A673 (cell line): ENCODE results near the gene NEXN. TPM values are rescaled to one million over a fixed set of nuclear protein-coding genes. Genes with fewer than 3 reads are reported as not detected.

Experiments
- BruUV-seq: library from RNA; stranded (reverse); fragments of 400-500 nt; replicated peaks from 2 replicates; lab custom pipeline; 2021; lab: Mats Ljungman, UMichigan
- CTCF ChIA-PET: fragments of 300-600 bp; sonication (Branson Sonifier 250); formaldehyde crosslinking; loops from one replicate; lab custom pipeline; 2022; ENCODE audit warnings: antibody characterized with exemption; lab: Charles Lee
- POLR2A ChIA-PET: fragments of 300-600 bp; sonication (Branson Sonifier 250); formaldehyde crosslinking; loops from one replicate; lab custom pipeline; 2022; ENCODE audit warnings: antibody characterized with exemption; ENCODE audit not compliant: low non-redundant PET; lab: Charles Lee
- DNase-seq: peaks from one replicate; pipeline ENCODE4 v3.0.0-alpha.2; 2015; ENCODE audit warnings: low spot score
- H3K27ac ChIP-seq: fragments of 200-600 bp; sonication (generic); 2 replicates; pipeline ENCODE4 v1.5.1; 2016; ENCODE audit warnings: mixed run types, low read depth, mild to moderate bottlenecking, mixed read lengths, antibody characterized with exemption, low read length; ENCODE audit not compliant: poor library complexity, severe bottlenecking
- H3K27me3 ChIP-seq: fragments of 200-600 bp; sonication (generic); replicated peaks from 2 replicates; pipeline ENCODE4 v1.6.1; 2017; ENCODE audit warnings: mixed run types, low read depth, mild to moderate bottlenecking, mixed read lengths, antibody characterized with exemption, low read length; ENCODE audit not compliant: insufficient read depth, poor library complexity
- H3K36me3 ChIP-seq: fragments of 200-600 bp; sonication (generic); 2 replicates; pipeline ENCODE4 v1.6.1; 2016; ENCODE audit warnings: mixed run types, mild to moderate bottlenecking, mixed read lengths, antibody characterized with exemption, low read length; ENCODE audit not compliant: insufficient read depth, poor library complexity, severe bottlenecking
- H3K4me1 ChIP-seq: fragments of 200-600 bp; sonication (generic); 2 replicates; pipeline ENCODE4 v1.6.1; 2017; ENCODE audit warnings: mixed run types, mild to moderate bottlenecking, mixed read lengths, antibody characterized with exemption, low read length; ENCODE audit not compliant: insufficient read depth, poor library complexity, severe bottlenecking
- H3K4me3 ChIP-seq: fragments of 200-600 bp; sonication (generic); 2 replicates; pipeline ENCODE4 v1.5.1; 2016; ENCODE audit warnings: low read depth, mixed run types, mild to moderate bottlenecking, mixed read lengths, low read length; ENCODE audit not compliant: poor library complexity, severe bottlenecking
- H3K9me3 ChIP-seq: fragments of 200-600 bp; sonication (generic); 2 replicates; pipeline ENCODE4 v1.6.1; 2016; ENCODE audit warnings: mixed run types, low read depth, mild to moderate bottlenecking, mixed read lengths, antibody characterized with exemption, low read length; ENCODE audit not compliant: poor library complexity, severe bottlenecking
- EZH2 ChIP-seq: fragments of 200-600 bp; sonication (generic); IDR thresholded peaks from 2 replicates; pipeline ENCODE4 v1.6.1; 2017; ENCODE audit warnings: borderline replicate concordance, low read depth, mild to moderate bottlenecking, mixed read lengths, antibody characterized with exemption, low read length; ENCODE audit not compliant: poor library complexity, severe bottlenecking
- intact Hi-C: fragments of 100-400 bp; cut with micrococcal nuclease; formaldehyde crosslinking; loops from one replicate; pipeline ENCODE4 v1.10.0; 2022; ENCODE audit not compliant: unreplicated experiment
- total RNA-seq: library from RNA; stranded (reverse); gene quantifications from 2 replicates; pipeline ENCODE4 v1.2.3, GENCODE V29; 2021
- TF ChIP-seq, protein P1 (sequence below): fragments of 300-800, 200-600 bp; sonication (generic); conservative IDR thresholded peaks from 2 replicates; pipeline ENCODE4 v1.5.1; 2017; ENCODE audit warnings: low read depth, mild to moderate bottlenecking, antibody characterized with exemption, low read length, moderate library complexity, mixed read lengths

The NEXN gene
- total RNA-seq, 1 experiment from 2014 or later = 0.45 TPM

DNA sequence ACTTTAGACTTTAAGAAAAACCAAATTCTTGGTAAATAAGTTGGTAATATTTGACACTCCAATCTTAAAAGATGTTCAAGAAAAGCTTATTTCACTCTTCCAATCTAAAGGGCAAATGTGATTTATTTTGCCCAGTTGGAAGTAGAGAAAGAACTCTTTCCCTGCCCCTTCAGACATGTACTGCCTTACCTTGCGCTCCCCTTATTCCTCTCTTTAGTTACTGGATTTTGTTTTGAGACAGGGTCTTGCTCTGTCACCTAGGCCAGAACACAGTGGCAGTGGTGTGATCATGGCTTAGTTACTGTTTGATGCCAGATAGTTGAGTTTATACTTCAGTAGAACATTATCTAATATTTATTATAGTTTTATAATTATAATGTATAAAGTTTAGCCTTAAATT, 62.9 kb downstream of the NEXN start:
- H3K4me1 ChIP-seq = no peaks in the 10 kb centered on the region
- CTCF ChIA-PET = no interaction called here
- DNase-seq = no peak
- peaks cover 100% of the 10 kb centered on the region for H3K36me3 ChIP-seq
- H3K27me3 ChIP-seq = no peaks in the 10 kb centered on the region
- TF ChIP-seq, protein P1, sequence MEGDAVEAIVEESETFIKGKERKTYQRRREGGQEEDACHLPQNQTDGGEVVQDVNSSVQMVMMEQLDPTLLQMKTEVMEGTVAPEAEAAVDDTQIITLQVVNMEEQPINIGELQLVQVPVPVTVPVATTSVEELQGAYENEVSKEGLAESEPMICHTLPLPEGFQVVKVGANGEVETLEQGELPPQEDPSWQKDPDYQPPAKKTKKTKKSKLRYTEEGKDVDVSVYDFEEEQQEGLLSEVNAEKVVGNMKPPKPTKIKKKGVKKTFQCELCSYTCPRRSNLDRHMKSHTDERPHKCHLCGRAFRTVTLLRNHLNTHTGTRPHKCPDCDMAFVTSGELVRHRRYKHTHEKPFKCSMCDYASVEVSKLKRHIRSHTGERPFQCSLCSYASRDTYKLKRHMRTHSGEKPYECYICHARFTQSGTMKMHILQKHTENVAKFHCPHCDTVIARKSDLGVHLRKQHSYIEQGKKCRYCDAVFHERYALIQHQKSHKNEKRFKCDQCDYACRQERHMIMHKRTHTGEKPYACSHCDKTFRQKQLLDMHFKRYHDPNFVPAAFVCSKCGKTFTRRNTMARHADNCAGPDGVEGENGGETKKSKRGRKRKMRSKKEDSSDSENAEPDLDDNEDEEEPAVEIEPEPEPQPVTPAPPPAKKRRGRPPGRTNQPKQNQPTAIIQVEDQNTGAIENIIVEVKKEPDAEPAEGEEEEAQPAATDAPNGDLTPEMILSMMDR = no peak
- no peak for TF ChIP-seq EZH2
- BruUV-seq = no TSS peak
- no peak overlapping the region for H3K27ac ChIP-seq
- H3K4me3 ChIP-seq = no peak overlapping the region
- intact Hi-C loops = loop anchor here (10.0 kb wide), 1 partner anchor 237 kb away; no protein-coding TSS in a partner anchor
- POLR2A ChIA-PET = no interaction called here
- H3K9me3 ChIP-seq = no peaks in the 10 kb centered on the region

DNA sequence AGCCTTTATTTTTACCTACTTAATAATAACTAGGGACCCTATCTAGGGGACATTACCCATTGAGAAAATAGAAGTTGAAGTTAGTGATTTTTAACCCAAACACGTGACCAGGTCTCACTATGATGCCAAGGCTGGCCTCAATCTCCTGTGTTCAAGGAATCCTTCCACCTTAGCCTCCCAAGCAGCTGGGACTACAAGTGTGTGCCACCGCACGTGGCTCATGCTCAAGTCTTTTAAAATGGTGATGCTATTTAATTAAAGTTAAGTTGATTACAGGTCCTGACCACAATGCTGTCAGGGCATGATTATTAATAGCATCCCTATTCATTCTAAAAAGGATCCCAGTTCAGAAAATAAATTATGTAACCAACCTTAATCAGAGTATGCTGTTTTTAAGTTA, 65.5 kb downstream of the NEXN start:
- ChIA-PET POLR2A (no interaction called here), CTCF (no interaction called here)
- BruUV-seq = no TSS peak
- Histone ChIP-seq H3K27me3 (no peaks in the 10 kb centered on the region), H3K4me3 (no peak overlapping the region), H3K9me3 (no peaks in the 10 kb centered on the region), H3K36me3 (peaks cover 100% of the 10 kb centered on the region), H3K27ac (no peak overlapping the region), H3K4me1 (no peaks in the 10 kb centered on the region)
- intact Hi-C loops = loop anchor here (10.0 kb wide), 1 partner anchor 239 kb away; no protein-coding TSS in a partner anchor
- TF ChIP-seq, protein P1 = no peak
- no peak for TF ChIP-seq EZH2
- no peak for DNase-seq

DNA sequence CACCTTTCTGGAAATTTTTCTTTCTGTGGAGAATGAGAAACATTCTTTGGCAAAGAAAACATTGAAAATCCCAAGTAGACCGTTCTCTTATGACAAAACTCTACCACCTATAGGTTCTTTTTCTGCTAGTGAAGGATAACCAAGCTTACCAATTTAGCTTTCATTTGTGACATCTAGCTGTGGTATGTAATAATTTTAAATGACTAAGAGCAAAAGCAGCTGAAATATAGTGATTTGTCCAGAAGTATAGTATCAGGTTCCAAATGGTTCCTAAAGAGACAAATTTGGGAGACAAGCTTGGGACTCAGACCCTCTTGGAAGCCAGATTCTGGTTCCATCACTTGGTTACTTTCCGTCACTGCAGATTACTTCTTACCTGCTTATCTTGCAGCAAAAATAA, 66.1 kb downstream of the NEXN start:
- no peak overlapping the region for H3K27ac ChIP-seq
- H3K4me3 ChIP-seq = no peak overlapping the region
- TF ChIP-seq EZH2 = no peak
- TF ChIP-seq, protein P1 = no peak
- POLR2A ChIA-PET = no interaction called here
- peaks cover 100% of the 10 kb centered on the region for H3K36me3 ChIP-seq
- BruUV-seq = no TSS peak
- no peaks in the 10 kb centered on the region for H3K27me3 ChIP-seq
- intact Hi-C loops = loop anchor here (10.0 kb wide), 1 partner anchor 240 kb away; no protein-coding TSS in a partner anchor
- CTCF ChIA-PET = no interaction called here
- no peaks in the 10 kb centered on the region for H3K9me3 ChIP-seq
- H3K4me1 ChIP-seq = no peaks in the 10 kb centered on the region
- DNase-seq = no peak
